ENCODE measurements around the gene HDAC4. TPM values are rescaled to one million over a fixed set of nuclear protein-coding genes. Genes with fewer than 3 reads are reported as not detected.
A peak's percentile ranks its signal among the peaks of the same experiment; 100 is the strongest.

The HDAC4 gene
- total and polyA plus RNA-seq, 2 of the 4 experiments (the other 2 are of a cell fraction), result 4.1 to 7.2 TPM

- in situ Hi-C loops (cut with MboI; ENCODE audit: low sequenced_read_pairs), result no loop called here
- no peak for DNase-seq
- WGBS, 2 experiments (ENCODE audit: extremely low coverage in 2 of 2, insufficient read length in 1 of 2), result no CpG with 5 or more reads among the region's 3 CpGs
Measured at GRCh38 chr2:239285932-239286230, 114.9 kb downstream of the HDAC4 start.

More at GRCh38 chr2:239285932-239286230, 114.9 kb downstream of the HDAC4 start:
- peak overlapping the region; percentile 90 for H2BK120ac ChIP-seq (ENCODE audit: low read depth, low read length)
- H3K27me3 ChIP-seq (ENCODE audit: control insufficient read depth, insufficient read depth, low read length), result no peaks in the 10 kb centered on the region
- H2AK9ac ChIP-seq (replicated peaks; ENCODE audit: low read depth, low read length, poor library complexity), result no peak overlapping the region
- peak overlapping the region; percentile 40 for H2BK5ac ChIP-seq (ENCODE audit: low read depth, low read length, poor library complexity, severe bottlenecking)
- H4K8ac ChIP-seq (ENCODE audit: low read depth in 2 of 2, low read length in 2 of 2), result peak overlapping the region; percentile 15 to 83; a peak in 3 of 4 replicates
- no peaks in the 10 kb centered on the region for H4K20me1 ChIP-seq (ENCODE audit: insufficient read depth, low read length)
- ChIA-PET POLR2A (ENCODE audit: unreplicated experiment) (no interaction called here), CTCF (interaction anchor here (1.3 kb wide), 1 partner anchor 19 kb away, joined by 4 read pairs; no protein-coding TSS in a partner anchor)
- peak overlapping the region; percentile 81 for H2AFZ ChIP-seq (replicated peaks; ENCODE audit: low read length, poor library complexity)
- no peaks in the 10 kb centered on the region for H3K9me3 ChIP-seq (ENCODE audit: control insufficient read depth, insufficient read depth, low read length)
- H4K91ac ChIP-seq (ENCODE audit: insufficient read depth, low read depth, low read length), result peak overlapping the region; percentile 53
- peak overlapping the region; percentile 55; the same call in 1 of the 2 replicates for H3K4me2 ChIP-seq (ENCODE audit: low read depth, low read length)
- H3K9ac ChIP-seq (ENCODE audit: low read depth, low read length), result 0 out of 2 replicates have a peak overlapping the region, but pooled peaks have one; percentile 52
- peaks cover 42 to 78% of the 10 kb centered on the region in 2 experiments for H3K79me1 ChIP-seq (ENCODE audit: low read depth in 1 of 2, low read length in 2 of 2)
- H3K56ac ChIP-seq (ENCODE audit: extremely low read depth, insufficient read depth, low read length), result 0 out of 2 replicates have a peak overlapping the region, but pooled peaks have one; percentile 0
- H3K23ac ChIP-seq (ENCODE audit: low read depth, low read length), result peak overlapping the region; percentile 53
- no TSS peak for BruUV-seq (replicated peaks)
- H3K4ac ChIP-seq (ENCODE audit: low read depth, low read length), result peak overlapping the region; percentile 64
- no peak for ATAC-seq (ENCODE audit: low read depth)
- peak overlapping the region; percentile 88; the same call in 1 of the 2 replicates for H4K5ac ChIP-seq (ENCODE audit: low read depth, low read length)
- no peak overlapping the region for H2BK15ac ChIP-seq (ENCODE audit: low read depth, low read length)
- intact Hi-C loops (cut with micrococcal nuclease) (loop anchor here (5.0 kb wide), 1 partner anchor 59 kb away; no protein-coding TSS in a partner anchor), dilution Hi-C loops (cut with HindIII; ENCODE audit: low sequenced_read_pairs, unreplicated experiment) (no loop called here)
- no peak overlapping the region for H3K4me3 ChIP-seq (ENCODE audit: insufficient read depth, low read depth, low read length)
- peak overlapping the region; percentile 78 for H3K18ac ChIP-seq (ENCODE audit: low read depth, low read length)
- H2BK20ac ChIP-seq (ENCODE audit: low read depth, low read length), result peak overlapping the region; percentile 11; the same call in 1 of the 2 replicates
- no peak for TF ChIP-seq BHLHE40 (IDR thresholded peaks at IDR 0.05; ENCODE audit: low read depth, low read length)
- TF ChIP-seq MAZ (IDR thresholded peaks at IDR 0.05; ENCODE audit: borderline replicate concordance, low read depth, low read length), result no peak
- no peak for TF ChIP-seq SMC3 (IDR thresholded peaks at IDR 0.05; ENCODE audit: low read depth, low read length)
- no peak for TF ChIP-seq USF2 (IDR thresholded peaks at IDR 0.05; ENCODE audit: low read depth, low read length)
- TF ChIP-seq CTCF (conservative IDR thresholded peaks at IDR 0.05; ENCODE audit: low read depth, low read length), result no peak
- no peak for TF ChIP-seq RAD21 (IDR thresholded peaks at IDR 0.05; ENCODE audit: low read length)
- no peak for TF ChIP-seq NFE2L2 (IDR thresholded peaks at IDR 0.05; ENCODE audit: low read depth, low read length)
- H2AK5ac ChIP-seq (ENCODE audit: low read depth, low read length), result peak overlapping the region; percentile 16; the same call in 1 of the 2 replicates
- H3K27ac ChIP-seq (ENCODE audit: insufficient read depth, low read length), result peak overlapping the region; percentile 43
- H3K4me1 ChIP-seq (ENCODE audit: control insufficient read depth, insufficient read depth, low read length), result peaks cover 36% of the 10 kb centered on the region
- no peaks in the 10 kb centered on the region for H3K36me3 ChIP-seq (ENCODE audit: control insufficient read depth, insufficient read depth, low read length)
- peaks cover 24% of the 10 kb centered on the region for H3K9me1 ChIP-seq (ENCODE audit: insufficient read depth, low read length)
- H3K14ac ChIP-seq (replicated peaks; ENCODE audit: low read depth, low read length), result peak overlapping the region; percentile 39

Measured in IMR-90 (cell line).